AG10803 (cell line): ENCODE measurements around the gene LRRK2.
"Not testable (repeated sequence)": the region's sequence is repeated elsewhere in the genome, so short reads cannot be mapped to it uniquely, and the experiment has no call there.

Experiments used
- DNase-seq: peaks from one replicate; pipeline ENCODE4 v3.0.0; 2010; ENCODE audit warnings: low read depth
- H3K4me3 ChIP-seq: 2 replicates; pipeline ENCODE4 v1.5.1; 2011; ENCODE audit warnings: mild to moderate bottlenecking, low read length, control low read depth
- CTCF ChIP-seq: conservative IDR thresholded peaks from 2 replicates; pipeline ENCODE4 v1.5.1; 2011; ENCODE audit warnings: mild to moderate bottlenecking, low read length, control low read depth, inconsistent platforms

Gene LRRK2

GRCh38 chr12:40343124-40343523 is 118.3 kb downstream of the LRRK2 start:
- TF ChIP-seq CTCF: no peak
- H3K4me3 ChIP-seq: no peak overlapping the region

GRCh38 chr12:40344312-40344711 is 119.5 kb downstream of the LRRK2 start:
- H3K4me3 ChIP-seq: no peak overlapping the region
- no peak for TF ChIP-seq CTCF
- DNase-seq: no peak

More at GRCh38 chr12:40343124-40343523, 118.3 kb downstream of the LRRK2 start:
- no peak for DNase-seq

- DNase-seq: no peak
- no peak for TF ChIP-seq CTCF
These were observed 127.2 kb downstream of the LRRK2 start for GRCh38 chr12:40351976-40352375.

GRCh38 chr12:40375076-40375475 is 150.3 kb downstream of the LRRK2 start:
- TF ChIP-seq CTCF: peak; percentile 38; the same call in 1 of the 2 replicates
- peak; percentile 2 for DNase-seq
- H3K4me3 ChIP-seq: no peak overlapping the region

More at GRCh38 chr12:40351976-40352375, 127.2 kb downstream of the LRRK2 start:
- no peak overlapping the region for H3K4me3 ChIP-seq

- no peak for TF ChIP-seq CTCF
These were observed 151.9 kb downstream of the LRRK2 start for GRCh38 chr12:40376533-40377267.

GRCh38 chr12:40378691-40379090 is 153.9 kb downstream of the LRRK2 start:
- no peak for DNase-seq
- no peak for TF ChIP-seq CTCF
- no peak overlapping the region for H3K4me3 ChIP-seq

More at GRCh38 chr12:40376533-40377267, 151.9 kb downstream of the LRRK2 start:
- DNase-seq: no peak
- no peak overlapping the region for H3K4me3 ChIP-seq

- no peak for TF ChIP-seq CTCF
- DNase-seq: no peak
- no peak overlapping the region for H3K4me3 ChIP-seq
These were observed 157.4 kb downstream of the LRRK2 start for GRCh38 chr12:40382217-40382616.

GRCh38 chr12:40387279-40387678 is 162.5 kb downstream of the LRRK2 start:
- not testable (repeated sequence) for DNase-seq, H3K4me3 ChIP-seq
